ENCODE data around the gene PPM1E. TPM values are rescaled to one million over a fixed set of nuclear protein-coding genes. Genes with fewer than 3 reads are reported as not detected.
"Not testable (repeated sequence)": the region's sequence is repeated elsewhere in the genome, so short reads cannot be mapped to it uniquely, and the experiment has no call there.

The PPM1E gene
- total RNA-seq, 1 donor = not detected

DNA sequence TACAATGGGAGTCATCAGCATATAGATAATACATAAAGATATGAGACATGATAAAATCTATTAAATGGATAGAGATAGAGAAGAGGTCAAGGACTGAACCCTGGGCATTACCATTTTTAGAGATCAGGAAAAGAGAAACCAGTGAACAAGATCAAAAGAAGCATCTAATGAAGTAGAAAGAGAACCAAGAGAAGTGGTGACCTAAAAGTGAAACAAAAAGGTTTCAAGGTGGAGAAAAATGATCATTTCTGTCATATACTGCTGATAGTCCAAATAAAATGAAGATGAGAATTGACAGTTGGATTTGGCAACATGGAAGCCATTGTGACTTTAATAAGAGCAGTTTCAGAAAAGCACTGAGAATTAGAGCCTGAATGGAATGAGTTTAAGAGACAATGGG, 165.1 kb downstream of the PPM1E start:
- Histone ChIP-seq H3K4me3 (ENCODE audit: low read length) (no peak overlapping the region), H3K4me1 (ENCODE audit: insufficient read depth, low read length) (no peaks in the 10 kb centered on the region), H3K27me3 (ENCODE audit: insufficient read depth, low read length) (peaks cover 6% of the 10 kb centered on the region), H3K9me3 (ENCODE audit: low read depth, low read length) (no peaks in the 10 kb centered on the region)

DNA sequence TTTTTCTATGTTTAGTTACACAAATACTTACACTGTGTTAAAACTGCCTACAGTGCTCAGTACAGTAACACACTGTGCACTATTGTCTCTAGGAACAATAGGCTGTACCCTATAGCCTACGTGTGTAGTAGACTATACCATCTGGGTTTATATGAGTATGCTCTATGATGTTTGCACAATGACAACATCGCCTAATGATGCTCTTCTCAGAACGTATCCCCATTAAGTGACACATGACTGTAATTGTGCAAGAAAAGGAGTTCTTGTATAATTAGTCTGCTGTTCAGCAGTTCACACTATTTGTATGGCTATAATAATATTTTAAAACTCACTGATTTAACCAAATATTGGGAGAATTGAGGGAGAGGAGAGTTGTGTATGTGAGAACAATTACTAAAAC, 177.3 kb downstream of the PPM1E start:
- Histone ChIP-seq H3K9me3 (ENCODE audit: low read depth, low read length) (no peaks in the 10 kb centered on the region), H3K4me1 (ENCODE audit: insufficient read depth, low read length) (no peaks in the 10 kb centered on the region), H3K4me3 (ENCODE audit: low read length) (no peak overlapping the region), H3K27me3 (ENCODE audit: insufficient read depth, low read length) (no peaks in the 10 kb centered on the region)

DNA sequence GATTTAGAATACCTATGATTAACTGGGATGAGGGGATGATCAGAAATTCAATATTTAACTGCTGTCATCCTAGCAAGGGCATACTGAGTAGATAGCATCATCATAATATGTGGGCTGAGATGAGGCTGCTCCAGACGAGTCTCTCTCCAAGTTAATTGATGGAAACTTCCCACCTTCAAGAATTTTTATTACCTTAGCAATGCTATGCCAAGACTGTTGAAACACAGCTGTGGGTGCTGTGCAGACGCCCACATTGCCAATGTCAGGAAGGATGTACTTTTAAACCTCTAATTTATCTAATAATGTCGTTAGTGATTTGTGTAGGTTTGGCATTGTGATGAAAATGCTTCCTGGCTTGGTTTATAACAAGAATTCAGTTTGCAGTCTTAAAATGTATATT, 180.6 kb downstream of the PPM1E start:
- no peak overlapping the region for H3K4me3 ChIP-seq (ENCODE audit: low read length)
- H3K4me1 ChIP-seq (ENCODE audit: insufficient read depth, low read length) = no peaks in the 10 kb centered on the region
- H3K27me3 ChIP-seq (ENCODE audit: insufficient read depth, low read length) = no peaks in the 10 kb centered on the region
- no peaks in the 10 kb centered on the region for H3K9me3 ChIP-seq (ENCODE audit: low read depth, low read length)

DNA sequence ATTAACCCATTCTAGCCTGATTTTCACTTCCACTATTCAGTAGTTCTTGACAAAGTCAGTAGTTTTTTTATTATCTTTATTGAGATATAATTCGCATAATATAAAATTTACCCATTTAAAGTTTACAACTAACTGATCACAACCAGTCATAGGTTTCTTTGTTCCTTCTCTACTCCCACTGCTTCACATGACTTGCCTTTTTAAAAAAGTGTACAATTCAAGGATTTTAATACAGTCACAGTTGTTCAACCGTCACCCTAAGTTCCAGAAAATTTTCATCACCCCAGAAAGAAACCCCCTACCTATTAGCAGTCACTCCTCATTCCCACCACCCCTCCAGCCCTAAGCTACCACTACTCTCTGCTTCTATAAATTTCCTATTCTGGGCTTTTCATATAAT, 188.5 kb downstream of the PPM1E start:
- Histone ChIP-seq H3K9me3 (ENCODE audit: low read depth, low read length) (peaks cover 7% of the 10 kb centered on the region), H3K4me3 (ENCODE audit: low read length) (no peak overlapping the region), H3K4me1 (ENCODE audit: insufficient read depth, low read length) (peaks cover 34% of the 10 kb centered on the region), H3K27me3 (ENCODE audit: insufficient read depth, low read length) (peaks cover 3% of the 10 kb centered on the region)

DNA sequence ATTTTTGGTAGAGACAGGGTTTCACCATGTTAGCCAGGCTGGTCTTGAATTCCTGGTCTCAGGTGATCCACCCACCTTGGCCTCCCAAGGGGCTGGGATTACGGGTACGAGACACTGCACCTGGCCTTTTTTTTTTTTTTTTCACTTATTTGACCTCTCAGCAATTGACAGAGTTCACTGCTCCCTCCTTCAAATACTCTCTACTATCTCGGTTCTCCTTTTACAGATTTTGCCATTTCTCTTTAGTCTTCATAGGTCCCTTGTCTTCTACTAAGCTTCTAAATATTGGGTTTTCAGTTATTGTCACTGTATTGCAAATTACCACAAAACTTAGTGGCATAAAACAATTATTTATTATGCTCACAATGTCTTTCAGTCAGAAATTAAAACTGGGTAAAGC, 191.8 kb downstream of the PPM1E start:
- Histone ChIP-seq H3K4me3 (ENCODE audit: low read length) (no peak overlapping the region), H3K9me3 (ENCODE audit: low read depth, low read length) (peaks cover 21% of the 10 kb centered on the region), H3K4me1 (ENCODE audit: insufficient read depth, low read length) (peaks cover 34% of the 10 kb centered on the region), H3K27me3 (ENCODE audit: insufficient read depth, low read length) (peaks cover 3% of the 10 kb centered on the region)

DNA sequence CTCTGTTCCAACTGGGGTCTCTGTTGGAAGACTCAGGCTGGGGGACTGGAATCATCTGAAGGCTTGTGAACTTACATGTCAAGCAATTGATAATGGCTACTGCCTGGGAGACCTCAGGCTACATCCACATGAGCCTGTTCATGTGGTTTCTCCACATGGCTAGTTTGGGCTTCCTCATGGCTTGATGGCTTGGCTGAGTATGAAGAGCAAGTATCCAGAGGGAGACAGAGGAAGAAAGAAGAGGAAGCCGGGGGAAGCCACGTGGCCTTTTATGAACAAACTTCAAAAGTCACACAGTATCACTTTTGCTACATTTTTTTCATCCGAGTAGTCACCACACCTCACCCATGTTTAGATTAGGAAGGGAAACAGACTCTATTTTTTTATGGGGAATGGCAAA, 192.2 kb downstream of the PPM1E start:
- H3K4me3 ChIP-seq (ENCODE audit: low read length) = no peak overlapping the region
- peaks cover 3% of the 10 kb centered on the region for H3K27me3 ChIP-seq (ENCODE audit: insufficient read depth, low read length)
- peaks cover 34% of the 10 kb centered on the region for H3K4me1 ChIP-seq (ENCODE audit: insufficient read depth, low read length)
- H3K9me3 ChIP-seq (ENCODE audit: low read depth, low read length) = peaks cover 21% of the 10 kb centered on the region

DNA sequence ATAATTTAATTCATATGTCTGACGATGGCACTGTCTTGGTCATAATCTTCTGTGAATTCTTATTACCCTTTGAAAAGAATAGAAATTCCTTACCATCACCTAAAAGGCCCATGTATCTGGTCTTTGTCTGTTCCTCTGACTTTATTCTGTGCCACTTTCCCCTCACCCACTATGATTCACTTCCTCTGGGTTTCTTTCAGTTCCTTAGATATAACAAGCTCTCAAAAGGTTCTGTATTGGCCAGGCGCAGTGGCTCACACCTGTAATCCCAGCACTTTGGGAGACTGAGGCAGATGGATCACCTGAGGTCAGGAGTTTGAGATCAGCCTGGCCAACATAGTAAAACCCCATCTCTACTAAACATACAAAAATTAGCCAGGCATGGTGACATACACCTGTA, 198.7 kb downstream of the PPM1E start:
- H3K4me3 ChIP-seq (ENCODE audit: low read length); H3K27me3 ChIP-seq (ENCODE audit: insufficient read depth, low read length): not testable (repeated sequence)
- peaks cover 12% of the 10 kb centered on the region for H3K9me3 ChIP-seq (ENCODE audit: low read depth, low read length)
- peaks cover 18% of the 10 kb centered on the region for H3K4me1 ChIP-seq (ENCODE audit: insufficient read depth, low read length)

DNA sequence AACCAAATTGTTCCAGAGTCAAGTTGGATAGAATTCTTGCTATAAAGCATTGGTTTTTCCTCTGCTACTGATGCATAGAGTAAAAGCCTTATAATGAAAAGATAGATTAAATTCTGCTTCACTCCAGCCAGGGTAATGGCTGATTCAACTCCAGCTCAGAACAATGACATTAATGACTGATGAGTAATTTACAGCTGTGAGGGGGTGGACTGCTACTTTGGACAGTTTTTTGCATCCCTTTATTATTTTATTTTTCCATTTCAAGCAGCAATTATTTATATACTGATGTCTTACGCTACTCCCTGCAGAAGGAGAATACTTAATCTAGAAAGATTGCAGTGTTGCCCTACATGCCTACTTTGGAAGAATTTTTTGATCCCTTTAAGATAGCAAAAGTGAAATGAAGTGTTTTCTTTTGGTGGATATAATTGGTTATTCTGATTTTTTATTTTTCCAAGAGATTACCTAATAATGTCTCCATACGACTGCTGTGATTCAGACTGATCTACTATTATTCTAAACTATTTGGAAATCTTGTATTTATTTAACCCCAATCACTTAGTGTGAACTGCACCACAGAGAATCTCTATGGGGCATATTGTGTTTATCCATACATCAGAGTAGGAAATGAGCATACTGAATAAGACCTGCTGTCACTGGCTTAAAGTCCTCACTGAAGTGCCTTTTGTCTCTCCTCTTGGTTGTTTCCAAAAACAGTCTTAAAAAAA, 201.5 kb downstream of the PPM1E start:
- H3K4me3 ChIP-seq (ENCODE audit: low read length) = no peak overlapping the region
- no peaks in the 10 kb centered on the region for H3K9me3 ChIP-seq (ENCODE audit: low read depth, low read length)
- H3K4me1 ChIP-seq (ENCODE audit: insufficient read depth, low read length) = peaks cover 23% of the 10 kb centered on the region
- H3K27me3 ChIP-seq (ENCODE audit: insufficient read depth, low read length) = no peaks in the 10 kb centered on the region

DNA sequence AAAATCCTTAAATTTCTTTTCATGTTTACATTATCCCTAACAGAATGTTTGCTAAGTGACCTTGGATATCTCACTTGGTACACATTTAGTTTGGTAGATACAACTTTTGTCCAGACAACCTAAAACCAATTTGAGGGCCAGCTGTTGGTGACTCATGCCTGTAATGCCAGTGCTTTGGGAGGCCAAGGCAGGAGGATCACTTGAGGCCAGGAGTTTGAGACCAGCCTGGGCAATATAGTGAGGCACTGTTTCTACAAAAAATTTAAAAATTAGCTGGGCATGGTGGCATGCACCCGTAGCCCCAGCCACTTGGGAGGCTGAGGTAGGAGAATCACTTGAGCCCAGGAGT, 202.0 kb downstream of the PPM1E start:
- not testable (repeated sequence) for H3K9me3 ChIP-seq (ENCODE audit: low read depth, low read length); H3K27me3 ChIP-seq (ENCODE audit: insufficient read depth, low read length); H3K4me3 ChIP-seq (ENCODE audit: low read length)
- peaks cover 23% of the 10 kb centered on the region for H3K4me1 ChIP-seq (ENCODE audit: insufficient read depth, low read length)

DNA sequence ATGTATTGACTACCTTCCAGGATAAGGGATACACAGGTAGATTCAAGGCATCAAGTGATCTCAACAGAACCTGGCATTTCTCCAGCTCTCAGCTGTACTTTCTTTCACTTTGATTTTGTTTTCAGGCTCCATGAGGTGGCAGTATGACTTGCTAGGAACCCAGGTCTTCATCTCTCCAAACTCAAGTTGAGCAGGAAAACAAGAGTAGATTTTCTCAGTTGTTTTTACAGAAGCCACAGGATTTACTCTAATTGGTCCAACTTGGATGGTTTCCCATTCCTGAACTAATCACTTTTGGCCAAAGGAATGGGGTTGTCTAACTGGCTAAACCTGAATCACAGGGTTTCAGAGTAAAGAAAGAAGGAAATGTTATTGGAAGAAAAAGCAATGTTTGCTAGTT, 204.4 kb downstream of the PPM1E start:
- Histone ChIP-seq H3K4me1 (ENCODE audit: insufficient read depth, low read length) (peaks cover 5% of the 10 kb centered on the region), H3K4me3 (ENCODE audit: low read length) (no peak overlapping the region), H3K9me3 (ENCODE audit: low read depth, low read length) (no peaks in the 10 kb centered on the region), H3K27me3 (ENCODE audit: insufficient read depth, low read length) (no peaks in the 10 kb centered on the region)

DNA sequence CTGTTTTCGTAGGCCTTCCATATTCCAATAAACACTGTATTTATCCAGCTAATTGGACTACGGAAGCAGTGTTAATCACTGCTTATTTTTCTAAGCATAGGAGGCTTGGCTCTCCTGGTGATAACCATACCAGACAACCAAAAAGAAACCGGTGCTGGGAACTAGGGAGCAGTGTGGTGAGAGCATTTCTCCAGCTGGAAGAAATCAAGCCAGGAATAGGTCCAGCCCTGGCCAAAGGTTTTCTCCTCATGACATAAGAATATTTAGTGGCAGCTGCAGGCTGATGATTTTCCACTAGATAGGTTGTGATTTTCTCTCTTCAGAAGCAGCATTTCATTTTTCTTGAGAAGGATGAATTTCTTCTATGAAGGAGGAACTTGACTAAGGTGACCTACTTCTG, 209.6 kb downstream of the PPM1E start:
- Histone ChIP-seq H3K27me3 (ENCODE audit: insufficient read depth, low read length) (no peaks in the 10 kb centered on the region), H3K4me3 (ENCODE audit: low read length) (no peak overlapping the region), H3K9me3 (ENCODE audit: low read depth, low read length) (no peaks in the 10 kb centered on the region), H3K4me1 (ENCODE audit: insufficient read depth, low read length) (peaks cover 5% of the 10 kb centered on the region)

DNA sequence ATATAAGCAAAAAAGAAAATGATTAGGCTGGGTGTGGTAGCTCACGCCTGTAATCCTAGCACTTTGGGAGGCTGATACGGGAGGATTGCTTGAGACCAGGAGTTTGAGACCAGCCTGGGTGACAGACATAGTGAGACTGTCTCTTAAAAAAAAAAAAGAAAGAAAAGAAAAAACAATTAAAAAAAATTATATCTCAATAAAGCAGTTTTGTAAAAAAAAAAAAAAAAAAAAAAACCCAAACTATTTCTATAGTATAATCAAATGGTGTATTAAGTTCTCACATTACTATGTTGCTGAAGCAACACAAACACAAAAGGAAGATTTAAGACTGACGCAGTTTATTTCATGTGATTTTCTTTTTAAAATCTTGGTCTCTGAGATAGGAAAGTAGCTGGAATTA, 210.6 kb downstream of the PPM1E start:
- Histone ChIP-seq H3K9me3 (ENCODE audit: low read depth, low read length) (no peaks in the 10 kb centered on the region), H3K4me1 (ENCODE audit: insufficient read depth, low read length) (peaks cover 4% of the 10 kb centered on the region), H3K27me3 (ENCODE audit: insufficient read depth, low read length) (no peaks in the 10 kb centered on the region), H3K4me3 (ENCODE audit: low read length) (no peak overlapping the region)

DNA sequence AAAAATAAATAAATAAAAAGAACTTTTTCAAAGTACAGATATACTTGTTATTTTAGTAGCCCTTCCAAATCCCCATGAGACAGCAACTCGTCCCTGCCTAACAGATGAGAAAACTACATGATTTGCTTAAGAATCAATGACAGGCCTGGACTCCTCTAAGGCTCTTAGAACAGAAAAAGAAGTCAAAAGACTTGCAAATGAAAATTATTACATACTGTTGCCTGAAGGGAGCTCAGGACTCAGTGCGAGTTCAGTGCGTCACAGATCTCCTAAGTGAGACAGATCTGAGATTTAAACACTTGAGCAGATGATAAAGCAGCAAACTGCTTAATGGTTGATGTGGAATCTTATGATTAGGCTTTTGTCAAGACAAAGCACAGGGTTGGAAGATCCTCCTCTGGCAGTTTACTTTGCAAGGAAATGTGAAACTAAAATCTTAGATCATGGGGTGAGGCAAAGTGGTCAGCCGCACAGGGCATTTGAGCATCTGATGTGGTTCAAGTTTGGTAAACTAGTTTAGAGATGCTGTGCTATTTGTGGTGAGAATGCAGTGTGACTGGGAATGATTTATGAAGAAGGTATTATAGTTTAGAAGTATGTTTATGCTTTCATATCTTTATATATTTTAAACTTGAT, 212.9 kb downstream of the PPM1E start:
- Histone ChIP-seq H3K4me3 (ENCODE audit: low read length) (no peak overlapping the region), H3K27me3 (ENCODE audit: insufficient read depth, low read length) (no peaks in the 10 kb centered on the region), H3K4me1 (ENCODE audit: insufficient read depth, low read length) (no peaks in the 10 kb centered on the region), H3K9me3 (ENCODE audit: low read depth, low read length) (no peaks in the 10 kb centered on the region)

DNA sequence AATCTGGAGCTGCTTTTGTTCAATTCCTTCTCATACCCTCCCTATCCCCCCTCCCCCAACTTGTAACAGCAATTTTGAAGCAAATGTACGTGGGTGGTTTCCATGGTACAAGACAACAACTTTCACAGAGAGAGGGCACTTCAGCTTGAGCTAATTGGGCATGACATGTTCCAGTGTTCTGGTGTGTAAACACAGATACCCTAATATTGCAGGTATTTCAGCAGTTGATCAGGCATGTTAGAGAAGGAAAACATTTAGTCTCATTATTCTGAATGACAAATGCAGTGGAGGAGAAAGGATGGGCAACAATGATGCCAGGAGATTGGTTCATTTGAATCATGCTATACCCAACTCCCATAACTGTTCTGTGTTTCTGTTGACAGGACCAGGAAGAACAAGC, 213.5 kb downstream of the PPM1E start:
- H3K4me3 ChIP-seq (ENCODE audit: low read length) = no peak overlapping the region
- no peaks in the 10 kb centered on the region for H3K4me1 ChIP-seq (ENCODE audit: insufficient read depth, low read length)
- no peaks in the 10 kb centered on the region for H3K27me3 ChIP-seq (ENCODE audit: insufficient read depth, low read length)
- no peaks in the 10 kb centered on the region for H3K9me3 ChIP-seq (ENCODE audit: low read depth, low read length)

DNA sequence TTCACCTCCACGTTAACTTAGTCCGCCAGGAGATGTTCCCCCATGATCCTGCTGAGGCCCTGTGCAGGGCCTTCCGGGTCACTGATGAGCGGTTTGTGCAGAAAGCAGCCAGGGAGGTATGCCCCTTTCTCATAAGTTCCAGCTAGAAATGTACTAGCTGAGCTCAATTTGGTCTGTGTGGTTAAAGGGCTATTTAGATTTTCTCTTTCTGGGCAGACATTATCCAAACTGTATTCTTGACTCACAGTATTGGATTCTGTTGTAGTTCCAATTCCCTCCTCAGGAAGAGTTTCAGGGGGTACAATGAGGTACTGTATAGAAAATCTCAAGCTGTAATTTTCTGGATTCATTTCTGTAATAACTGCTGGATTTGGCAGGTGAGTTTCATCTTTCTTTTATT, 214.0 kb downstream of the PPM1E start:
- H3K4me3 ChIP-seq (ENCODE audit: low read length) = no peak overlapping the region
- no peaks in the 10 kb centered on the region for H3K27me3 ChIP-seq (ENCODE audit: insufficient read depth, low read length)
- H3K9me3 ChIP-seq (ENCODE audit: low read depth, low read length) = no peaks in the 10 kb centered on the region
- no peaks in the 10 kb centered on the region for H3K4me1 ChIP-seq (ENCODE audit: insufficient read depth, low read length)

Measured in mononuclear cell (primary cell).